GM19239 (cell line): ENCODE data around the gene SUSD6.

Experiments
- DNase-seq: peaks from one replicate; pipeline ENCODE4 v3.0.0; 2011; ENCODE audit warnings: low spot score; ENCODE audit not compliant: insufficient read length
- FAIRE-seq: peaks from 2 replicates; lab custom pipeline; 2011; peaks lifted over from hg19 to GRCh38; lab: Jason Lieb, UNC

SUSD6 gene

GRCh38 chr14:69611172-69612013, at the start of gene SUSD6:
TSS of gene SUSD6 (plus strand) at chr14:69611596. CDS start at chr14:69658593, 46,997 bp downstream.
- FAIRE-seq: peak; percentile 75

GRCh38 chr14:69561893-69562292, 49.5 kb upstream of the SUSD6 start:
- FAIRE-seq: no peak

More at GRCh38 chr14:69611172-69612013, at the start of gene SUSD6:
- peak; percentile 73 for DNase-seq

GRCh38 chr14:69567563-69567962, 43.8 kb upstream of the SUSD6 start:
- FAIRE-seq: no peak
- no peak for DNase-seq

More at GRCh38 chr14:69561893-69562292, 49.5 kb upstream of the SUSD6 start:
- DNase-seq: no peak

- DNase-seq: no peak
- FAIRE-seq: no peak
Observed at GRCh38 chr14:69569859-69570258, 41.5 kb upstream of the SUSD6 start.

GRCh38 chr14:69570836-69571330, 40.5 kb upstream of the SUSD6 start:
- FAIRE-seq (no peak), DNase-seq (no peak)

GRCh38 chr14:69571449-69572029, 39.9 kb upstream of the SUSD6 start:
- no peak for FAIRE-seq
- no peak for DNase-seq

- DNase-seq: no peak
- FAIRE-seq: no peak
Observed at GRCh38 chr14:69572030-69572840, 39.2 kb upstream of the SUSD6 start.

- FAIRE-seq (no peak), DNase-seq (no peak)
Observed at GRCh38 chr14:69572841-69573135, 38.6 kb upstream of the SUSD6 start.

GRCh38 chr14:69573205-69573830, 38.1 kb upstream of the SUSD6 start:
- no peak for DNase-seq
- no peak for FAIRE-seq

- no peak for FAIRE-seq
- no peak for DNase-seq
Observed at GRCh38 chr14:69573831-69574262, 37.5 kb upstream of the SUSD6 start.

GRCh38 chr14:69574263-69574953, 37.0 kb upstream of the SUSD6 start, which contains the start of gene CCDC177:
TSS of gene CCDC177 (minus strand) at chr14:69574871. CDS start at chr14:69573622, 1,249 bp downstream.
- FAIRE-seq (no peak), DNase-seq (peak; percentile 91)

- DNase-seq (no peak), FAIRE-seq (no peak)
Observed at GRCh38 chr14:69574954-69575295, 36.5 kb upstream of the SUSD6 start.

GRCh38 chr14:69579476-69579875, 31.9 kb upstream of the SUSD6 start:
- FAIRE-seq (no peak), DNase-seq (no peak)

GRCh38 chr14:69580009-69580577, 31.3 kb upstream of the SUSD6 start:
- DNase-seq: no peak
- FAIRE-seq: peak; percentile 11

- DNase-seq: no peak
- FAIRE-seq: no peak
Observed at GRCh38 chr14:69581316-69581935, 30.0 kb upstream of the SUSD6 start.

GRCh38 chr14:69582212-69582611, 29.2 kb upstream of the SUSD6 start:
- no peak for FAIRE-seq
- DNase-seq: no peak

GRCh38 chr14:69582829-69583228, 28.6 kb upstream of the SUSD6 start:
- DNase-seq (no peak), FAIRE-seq (no peak)

- no peak for FAIRE-seq
Observed at GRCh38 chr14:69584389-69584788, 27.0 kb upstream of the SUSD6 start.

GRCh38 chr14:69586404-69586803, 25.0 kb upstream of the SUSD6 start:
- DNase-seq: no peak
- FAIRE-seq: no peak

More at GRCh38 chr14:69584389-69584788, 27.0 kb upstream of the SUSD6 start:
- no peak for DNase-seq
